Measurements from ENCODE around the gene EIF4G3.
"Not testable (repeated sequence)": the region's sequence is repeated elsewhere in the genome, so short reads cannot be mapped to it uniquely, and the experiment has no call there.

EIF4G3 gene

DNA sequence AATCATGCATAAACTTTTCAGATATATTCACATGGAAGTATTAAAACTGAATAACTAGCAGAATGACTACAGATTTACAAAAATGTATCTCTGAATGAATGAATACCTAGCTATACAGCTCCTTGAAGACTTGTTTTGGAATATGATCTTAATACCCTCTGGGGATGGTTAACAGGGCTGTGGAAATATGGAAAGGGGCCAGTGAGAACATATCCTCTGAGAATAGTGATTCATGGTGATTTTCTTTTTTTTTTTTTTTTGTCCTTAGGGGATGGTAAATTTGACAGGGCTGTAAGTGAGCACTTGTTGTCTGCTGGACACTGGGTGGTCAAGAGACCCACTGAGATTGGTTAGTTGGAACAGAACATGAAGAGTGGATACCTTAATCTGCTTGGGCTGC is 308.9 kb downstream of the EIF4G3 start:
- no peak for DNase-seq

DNA sequence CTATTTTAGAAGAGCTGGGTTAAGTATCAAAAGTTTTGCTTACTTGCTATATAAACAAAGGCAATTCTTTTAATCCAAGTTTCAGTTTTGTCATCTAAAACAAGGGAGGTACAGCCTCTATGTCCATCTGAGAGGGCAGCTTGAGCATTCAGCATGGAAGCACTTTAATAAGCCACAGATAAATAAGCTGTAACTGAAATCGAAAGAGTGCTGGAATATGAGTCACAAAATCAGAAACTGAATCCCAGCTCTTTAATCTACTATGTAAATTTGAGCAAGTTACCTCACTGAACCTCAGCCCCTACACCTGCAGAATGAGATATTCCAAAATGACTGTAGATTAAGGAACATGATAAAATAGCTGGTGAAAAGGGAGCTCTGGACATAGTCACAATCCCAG is 309.6 kb downstream of the EIF4G3 start:
- no peak for DNase-seq

DNA sequence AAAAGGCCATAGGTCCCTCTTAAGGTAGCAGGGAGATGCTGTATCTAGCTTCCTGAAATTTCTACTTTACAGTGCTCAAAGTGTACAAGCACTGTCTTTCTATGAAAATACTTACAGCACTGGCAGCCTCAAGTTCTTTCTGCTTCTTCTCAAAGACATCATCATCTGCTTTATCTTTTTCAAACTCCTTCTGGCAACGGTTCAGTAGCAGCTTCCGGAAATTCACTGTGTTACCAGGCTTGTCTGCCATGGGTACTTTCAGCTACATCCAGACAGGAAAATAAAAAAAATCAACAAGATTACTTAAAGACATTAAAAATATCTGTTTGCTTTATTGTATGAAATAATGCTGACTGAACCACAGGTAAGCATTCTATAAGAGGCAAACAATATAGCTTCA is 311.7 kb downstream of the EIF4G3 start:
- no peak for DNase-seq

DNA sequence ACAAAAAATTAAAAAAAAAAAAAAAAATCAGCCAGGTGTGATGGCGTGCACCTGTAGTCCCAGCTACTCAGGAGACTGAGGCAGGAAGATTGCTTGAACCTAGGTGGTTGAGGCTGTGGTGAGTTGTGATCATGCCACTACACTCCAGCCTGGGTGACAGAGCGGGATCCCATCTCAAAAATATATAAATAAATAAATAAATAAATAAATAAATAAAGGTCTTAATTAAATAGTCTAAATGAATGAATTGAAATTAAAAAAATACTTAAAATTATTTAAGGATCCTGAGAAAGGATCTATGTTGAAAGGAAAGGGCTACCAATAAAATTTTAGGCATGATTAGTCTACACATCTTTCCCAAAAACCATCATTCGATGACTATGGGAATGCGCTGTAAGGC is 322.2 kb downstream of the EIF4G3 start:
- no peak for DNase-seq

DNA sequence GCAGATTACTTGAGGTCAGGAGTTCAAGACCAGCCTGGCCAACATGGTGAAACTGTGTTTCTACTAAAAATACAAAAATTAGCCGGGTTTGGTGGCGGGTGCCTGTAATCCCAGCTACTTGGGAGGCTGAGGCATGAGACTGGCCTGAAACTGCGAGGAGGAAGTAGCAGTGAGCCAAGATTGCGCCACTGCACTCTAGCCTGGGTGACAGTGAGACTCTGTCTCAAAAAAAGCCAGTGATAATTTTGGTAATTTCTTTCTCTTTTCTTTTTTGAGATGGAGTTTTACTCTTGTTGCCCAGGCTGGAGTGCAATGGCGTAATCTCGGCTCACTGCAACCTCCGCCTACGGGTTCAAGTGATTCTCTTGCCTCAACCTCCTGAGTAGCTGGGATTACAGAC is 324.9 kb downstream of the EIF4G3 start:
- not testable (repeated sequence) for DNase-seq

DNA sequence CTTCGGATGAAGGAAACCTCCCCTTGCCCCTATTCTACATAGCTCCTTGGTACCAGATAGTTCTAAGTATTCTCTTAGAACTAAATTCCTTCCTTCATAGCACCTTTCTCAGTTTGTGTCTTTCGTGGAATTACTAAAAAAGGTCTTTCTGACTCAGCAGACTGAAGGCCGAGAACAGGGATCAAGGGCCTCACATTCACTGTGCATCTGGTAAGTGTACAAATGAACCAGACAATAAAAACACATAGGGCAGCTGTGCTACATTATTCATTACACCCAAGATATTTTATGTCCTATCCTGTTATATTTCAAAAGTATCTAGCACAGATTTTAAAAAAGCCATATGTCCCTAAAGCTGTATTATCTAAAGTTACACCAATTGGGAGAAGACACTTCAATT is 326.7 kb downstream of the EIF4G3 start:
- no peak for DNase-seq

DNA sequence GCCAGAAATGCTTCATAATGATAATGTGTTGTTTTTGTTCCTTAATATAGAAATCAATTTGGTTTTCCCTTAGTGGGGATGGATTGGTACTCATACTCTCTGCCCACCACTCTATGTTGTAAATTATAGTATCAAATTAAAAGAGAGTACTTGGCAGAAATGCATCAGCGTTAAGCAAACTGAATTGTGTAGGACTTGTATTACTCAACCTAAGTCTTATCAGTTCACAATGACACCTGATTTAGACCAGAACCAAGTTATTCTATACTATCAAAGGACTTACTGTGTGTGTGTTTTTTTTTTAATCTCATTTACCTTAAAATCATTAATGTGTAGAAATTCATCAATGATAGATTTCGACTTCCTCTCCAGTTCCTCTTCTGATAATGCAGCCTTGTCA is 327.6 kb downstream of the EIF4G3 start:
- no peak for DNase-seq

DNA sequence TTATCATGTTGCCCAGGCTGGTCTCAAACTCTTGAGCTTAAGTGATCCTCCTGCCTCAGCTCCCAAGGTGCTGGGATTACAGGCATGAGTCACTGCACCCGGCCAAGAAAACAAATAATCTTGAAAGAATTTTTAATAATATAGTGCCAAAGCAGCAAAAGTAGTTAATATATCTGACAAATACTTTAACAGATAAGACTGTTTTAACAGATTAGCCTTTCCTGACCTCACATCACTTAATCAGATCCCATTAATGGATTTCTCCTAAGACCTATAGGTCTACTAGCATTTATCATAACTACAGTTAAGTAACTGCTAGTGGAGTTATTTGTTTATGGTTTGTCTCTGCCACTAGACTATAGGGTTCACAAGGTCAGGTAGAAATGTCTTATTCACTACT is 328.5 kb downstream of the EIF4G3 start:
- no peak for DNase-seq

DNA sequence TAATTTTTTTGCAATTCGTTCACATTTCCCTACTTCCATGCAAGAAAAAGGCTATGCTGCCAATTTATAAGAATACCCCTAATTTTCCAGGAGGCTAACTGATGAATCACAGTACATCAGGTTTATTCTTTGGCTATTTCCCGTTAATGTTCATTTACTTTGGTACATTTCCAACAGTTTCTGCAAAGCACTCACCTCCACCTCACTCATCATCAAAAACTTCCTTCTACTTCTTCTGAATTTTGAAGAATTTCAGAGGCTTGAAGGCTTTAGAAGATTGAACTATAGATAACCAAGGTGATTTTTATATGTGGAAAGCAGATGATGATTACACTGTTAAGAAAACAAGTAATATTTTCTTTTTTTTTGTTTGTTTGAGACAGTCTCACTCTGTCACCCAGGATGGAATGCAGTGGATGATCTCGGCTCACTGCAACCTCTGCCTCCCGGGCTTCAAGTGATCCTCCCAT is 329.1 kb downstream of the EIF4G3 start:
- DNase-seq: no peak

DNA sequence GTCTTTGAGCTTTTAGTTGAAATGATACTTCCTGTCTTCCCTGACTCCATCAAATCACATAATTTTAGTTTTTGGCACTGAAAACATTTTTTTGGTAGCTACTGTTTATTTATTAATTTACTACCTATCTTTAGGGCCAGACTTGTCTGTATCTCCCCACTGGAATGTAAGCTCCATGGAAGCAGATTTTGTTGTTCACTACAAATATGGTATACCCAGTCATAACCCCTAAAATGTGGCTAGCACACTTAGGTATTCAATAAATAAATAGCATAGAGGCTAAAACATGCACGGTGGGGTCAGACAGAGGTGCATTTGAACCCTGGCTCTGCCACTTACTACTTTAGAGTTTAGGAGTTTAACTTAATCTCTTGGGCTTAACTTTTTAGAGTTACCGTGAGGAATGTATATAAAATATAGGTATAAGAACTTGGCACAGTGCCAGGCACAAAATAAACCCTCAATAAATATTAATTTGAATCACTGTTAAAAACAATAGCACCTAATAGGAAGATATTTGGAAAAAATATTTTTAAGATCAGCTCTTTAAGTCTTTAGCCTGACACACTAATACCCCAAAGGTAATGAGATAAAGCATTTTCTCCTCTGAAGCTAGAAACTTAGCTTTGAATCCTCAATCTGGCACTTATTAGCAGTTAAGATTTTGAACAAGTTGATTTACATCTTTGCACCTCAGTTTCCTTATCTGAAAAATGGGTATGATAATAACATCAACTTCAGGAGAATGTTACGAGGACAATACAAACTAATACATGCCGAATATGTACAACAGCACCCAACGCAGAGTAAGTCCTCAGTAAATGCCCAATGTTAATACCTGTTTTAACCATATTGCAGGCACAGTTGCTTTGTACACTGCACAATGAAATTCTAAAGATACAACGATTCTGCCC is 330.0 kb downstream of the EIF4G3 start:
- no peak for DNase-seq

DNA sequence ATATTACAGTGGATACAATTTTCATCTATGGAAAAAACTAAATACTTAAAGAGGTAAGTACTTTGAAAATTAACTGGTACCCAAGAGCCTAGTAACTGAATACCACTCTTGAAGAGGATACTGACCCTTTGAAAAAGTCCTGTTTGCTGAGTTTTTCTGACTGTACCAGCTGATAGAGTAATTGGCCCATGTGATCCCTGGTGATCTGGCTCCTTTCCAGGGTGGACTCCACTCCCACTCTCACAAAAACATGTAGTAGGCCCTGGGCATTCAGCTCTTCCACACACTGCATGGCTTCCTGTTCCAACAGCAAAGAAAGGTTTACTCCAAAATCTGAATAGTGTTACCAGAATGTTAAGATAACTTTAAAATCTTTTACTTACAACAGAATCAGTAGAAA is 336.0 kb downstream of the EIF4G3 start:
- DNase-seq: no peak

DNA sequence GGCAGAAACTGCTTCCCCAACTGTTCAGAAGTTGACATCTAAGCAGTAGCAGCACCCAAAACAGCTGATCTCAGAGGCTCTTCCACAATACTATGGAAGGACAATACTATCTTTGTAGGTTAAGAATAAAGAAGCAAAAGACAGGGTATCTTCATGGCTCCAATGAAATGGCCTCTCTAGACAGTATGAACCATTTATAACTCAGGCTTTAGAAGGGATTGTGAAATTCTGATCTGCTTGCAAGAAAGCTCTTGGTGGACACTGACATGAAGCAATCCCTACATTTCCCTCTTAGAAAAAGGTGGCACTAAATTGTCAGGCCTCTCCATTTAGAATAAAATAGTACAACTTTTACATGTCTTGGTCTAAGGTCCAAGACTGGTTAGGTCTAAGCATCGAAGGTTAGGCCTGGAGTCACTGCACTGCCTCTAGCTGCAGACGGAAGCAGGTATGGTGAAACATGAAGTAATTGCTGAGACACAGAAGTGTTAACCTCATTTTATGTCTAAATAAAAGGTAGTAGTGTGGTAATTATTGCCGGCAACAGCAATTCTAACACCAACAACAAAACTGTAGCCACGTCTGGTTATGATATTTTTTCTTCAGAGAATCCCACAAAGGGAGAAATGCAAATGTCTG is 339.0 kb downstream of the EIF4G3 start:
- no peak for DNase-seq

DNA sequence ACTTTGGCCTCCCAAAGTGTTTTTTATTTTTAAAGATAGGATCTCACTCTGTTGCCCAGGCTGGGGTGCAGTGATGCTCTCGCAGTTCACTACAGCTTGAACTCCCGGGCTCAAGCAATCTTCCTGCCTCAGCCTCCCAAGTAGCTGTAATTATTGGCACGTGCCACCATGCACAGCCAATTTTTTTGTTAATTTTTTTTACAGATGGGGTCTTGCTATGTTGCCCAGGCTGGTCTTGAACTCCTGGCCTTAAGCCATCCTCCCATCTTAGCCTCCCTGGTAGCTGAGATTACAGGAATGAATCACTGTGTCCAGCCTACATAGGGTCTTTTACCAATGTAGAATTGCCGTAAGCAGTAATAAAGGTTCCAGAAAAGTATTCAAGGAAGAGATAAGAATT is 340.5 kb downstream of the EIF4G3 start:
- DNase-seq: no peak

DNA sequence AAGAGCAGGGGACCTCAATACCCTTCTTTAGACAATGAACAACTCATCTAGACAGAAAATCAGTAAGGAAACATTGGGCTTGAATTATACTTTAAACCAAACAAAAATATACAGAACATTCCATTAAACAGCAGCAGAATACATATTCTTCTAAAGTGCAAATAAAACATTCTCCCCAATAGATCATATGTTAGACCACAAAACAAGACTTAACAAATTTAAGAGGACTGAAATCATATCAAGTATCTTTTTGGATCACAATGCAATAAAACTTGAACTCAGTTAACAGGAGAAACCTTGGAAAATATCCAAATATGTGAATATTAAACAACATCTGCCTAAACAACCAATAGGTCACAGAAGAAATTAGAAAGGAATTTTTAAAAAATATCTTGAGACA is 341.9 kb downstream of the EIF4G3 start:
- DNase-seq: no peak

DNA sequence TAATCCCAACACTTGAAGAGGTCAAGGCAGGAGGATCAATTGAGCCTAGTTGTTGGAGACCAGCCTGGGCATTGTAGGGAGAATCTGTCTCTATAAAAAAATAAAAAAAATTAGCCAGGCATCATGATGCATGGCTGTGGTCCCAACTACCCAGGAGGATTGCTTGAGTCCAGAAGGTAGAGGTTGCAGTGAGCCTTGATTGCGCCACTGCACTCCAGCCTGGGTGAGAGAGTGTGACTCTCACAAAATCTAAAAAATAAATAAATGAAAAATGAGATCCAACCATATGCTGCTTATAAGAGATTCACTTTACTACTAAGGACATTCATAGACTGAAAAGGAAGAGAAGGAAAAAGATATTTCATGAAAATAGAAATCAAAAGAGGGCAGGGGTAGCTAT is 342.5 kb downstream of the EIF4G3 start:
- DNase-seq: no peak

DNA sequence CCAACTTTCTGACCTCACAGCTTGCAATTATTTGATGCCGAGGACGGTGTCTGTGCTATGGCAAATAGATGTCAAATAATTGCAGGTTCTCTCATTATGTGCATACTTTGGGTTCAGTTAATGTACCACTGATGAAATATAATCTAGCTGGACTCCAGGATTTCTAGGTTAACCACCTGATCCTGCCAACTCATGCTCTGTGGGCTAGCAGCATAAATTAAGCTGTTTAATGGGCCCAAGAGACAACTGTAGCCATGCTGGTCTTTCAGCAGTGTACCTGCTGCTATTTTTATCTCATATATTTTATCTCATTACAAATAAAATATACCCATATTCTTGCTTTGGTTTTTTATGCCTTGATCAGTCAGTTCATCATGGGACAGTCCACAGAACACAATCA is 346.3 kb downstream of the EIF4G3 start:
- no peak for DNase-seq

DNA sequence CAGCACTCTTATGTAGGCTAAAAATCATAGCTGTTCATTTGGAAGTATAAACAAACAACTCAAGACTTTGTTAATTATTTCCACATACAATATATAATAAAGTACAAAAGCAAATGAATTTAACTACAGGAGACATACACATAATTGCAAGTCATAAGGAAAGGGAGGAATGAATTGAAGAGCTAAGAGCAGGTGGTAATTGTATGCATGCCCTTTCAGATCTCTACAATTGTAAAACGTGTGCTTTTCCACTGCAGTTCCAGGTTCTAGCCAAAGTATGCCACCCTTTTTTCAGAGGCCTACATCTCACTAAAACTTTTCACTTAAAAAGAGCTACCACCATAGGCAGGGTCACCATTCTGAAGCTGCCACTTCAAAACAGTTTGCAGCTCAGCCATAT is 346.8 kb downstream of the EIF4G3 start:
- DNase-seq: no peak

DNA sequence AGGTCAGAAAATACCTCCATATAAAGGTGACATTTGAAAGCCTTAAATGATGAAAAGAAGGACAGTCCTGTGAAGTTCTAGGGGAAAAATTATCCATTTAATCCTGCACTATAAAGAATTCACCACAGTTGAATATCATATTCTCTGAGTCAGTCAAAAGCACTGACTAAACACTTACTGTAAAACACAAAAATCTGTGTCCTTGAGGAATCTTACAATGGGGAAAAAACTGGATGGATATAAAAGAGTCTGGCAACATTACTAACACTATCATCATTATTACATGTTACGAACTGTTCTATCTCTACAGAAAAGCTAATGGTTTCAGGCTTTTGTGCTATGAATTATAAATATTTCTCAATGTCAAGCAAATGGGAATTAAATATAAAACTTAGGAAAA is 347.2 kb downstream of the EIF4G3 start:
- no peak for DNase-seq

DNA sequence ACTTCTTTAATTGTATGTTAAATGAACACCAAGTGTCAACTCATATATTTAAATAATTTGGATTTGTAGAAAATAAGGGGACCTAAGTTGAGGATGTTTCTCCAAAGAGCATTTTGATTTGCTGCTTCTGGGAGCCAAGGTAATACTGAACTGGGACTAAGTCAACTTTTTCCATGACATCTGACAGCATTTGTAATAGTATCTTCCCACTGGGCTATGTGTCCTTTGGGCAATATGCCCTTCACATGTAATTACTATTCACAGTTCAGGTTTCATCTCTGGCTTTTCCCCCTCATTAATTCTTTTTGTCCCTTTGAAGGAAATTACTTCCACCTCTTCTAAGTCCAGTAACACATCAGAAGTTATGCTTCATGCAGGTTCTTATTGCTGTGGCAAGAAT is 352.9 kb downstream of the EIF4G3 start:
- no peak for DNase-seq

DNA sequence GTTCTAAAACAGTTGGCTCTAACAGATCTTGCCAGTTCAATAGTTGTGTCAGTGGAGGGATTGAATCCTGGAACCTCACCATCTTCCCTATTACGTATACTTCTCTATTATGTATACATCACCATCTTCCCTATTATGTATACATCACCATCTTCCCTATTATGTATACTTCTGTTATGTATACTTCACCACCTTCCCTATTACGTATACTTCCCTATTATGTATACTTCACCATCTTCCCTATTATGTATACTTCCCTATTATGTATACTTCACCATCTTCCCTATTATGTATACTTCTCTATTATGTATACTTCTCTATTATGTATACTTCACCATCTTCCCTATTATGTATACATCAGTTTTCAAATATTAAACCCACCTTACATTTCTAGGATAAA is 355.2 kb downstream of the EIF4G3 start:
- no peak for DNase-seq

DNA sequence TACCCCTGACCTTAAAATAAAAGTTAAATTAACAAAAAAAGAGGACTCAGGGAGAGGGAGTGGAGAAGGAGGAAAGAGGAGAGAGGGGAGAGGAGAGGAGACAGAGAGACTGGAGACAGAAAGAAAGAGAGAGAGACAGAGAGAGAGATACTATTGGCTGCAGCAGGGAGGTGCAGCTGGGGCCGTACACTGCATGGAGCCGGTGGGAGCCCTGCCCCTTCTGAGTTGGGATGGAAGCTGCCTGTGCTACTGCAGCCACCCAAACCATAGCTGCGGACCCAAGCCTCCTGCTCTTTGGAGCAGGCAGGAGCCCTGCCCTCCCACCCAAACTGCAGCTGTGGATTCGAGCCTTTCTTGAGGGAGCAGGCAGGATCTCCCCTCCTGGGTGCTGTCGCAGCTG is 356.9 kb downstream of the EIF4G3 start:
- DNase-seq: no peak

DNA sequence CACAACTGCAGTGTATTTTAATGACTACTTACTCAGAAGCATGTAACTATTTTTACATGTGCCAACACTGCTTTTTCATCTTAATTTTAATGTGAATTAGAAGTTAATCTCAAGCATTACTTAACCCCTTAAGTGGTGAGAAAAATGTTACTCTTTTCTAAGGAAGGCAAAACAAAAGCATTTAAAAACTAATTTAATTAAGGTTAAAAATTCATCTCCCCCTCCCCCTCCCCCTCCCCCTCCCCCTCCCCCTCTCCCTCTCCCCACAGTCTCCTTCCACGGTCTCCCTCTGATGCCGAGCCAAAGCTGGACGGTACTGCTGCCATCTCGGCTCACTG is 362.2 kb downstream of the EIF4G3 start:
- DNase-seq: no peak

DNA sequence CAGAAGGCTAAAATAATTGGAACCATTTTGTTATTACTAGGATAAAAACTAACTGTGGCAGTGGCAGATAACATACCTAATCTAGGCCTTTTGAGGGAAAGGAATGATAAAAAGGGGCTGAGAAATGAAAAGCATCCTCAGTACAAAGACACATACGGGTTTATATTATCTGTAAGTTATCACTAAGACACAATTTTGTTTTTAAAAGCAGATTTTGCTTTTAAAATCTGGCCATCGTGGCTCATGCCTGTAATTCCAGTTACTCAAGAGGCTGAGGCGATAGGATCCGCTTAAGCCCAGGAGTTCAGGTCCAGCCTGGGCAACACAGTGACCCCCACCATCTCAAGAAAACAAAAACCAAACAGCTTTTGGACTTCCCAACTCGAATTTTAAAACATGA is 364.8 kb downstream of the EIF4G3 start:
- DNase-seq: no peak

DNA sequence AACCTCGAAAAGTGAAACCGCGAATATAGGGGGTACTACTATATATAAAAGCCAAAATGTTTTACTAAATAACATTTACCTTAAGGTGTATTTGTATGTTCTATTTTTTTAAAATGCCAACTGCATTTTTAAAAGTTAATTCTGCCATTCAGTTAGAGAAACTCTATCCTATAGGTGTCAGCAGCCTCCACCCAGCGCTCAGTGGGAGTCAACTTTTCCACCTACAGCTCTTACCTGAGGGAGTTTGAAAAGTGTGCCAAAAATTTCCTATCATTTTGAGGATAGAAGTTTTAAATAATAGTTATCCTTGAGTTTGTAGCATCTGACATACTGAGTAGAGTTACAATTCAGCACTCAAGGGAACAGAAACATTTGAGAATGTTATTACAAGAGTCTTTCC is 383.5 kb downstream of the EIF4G3 start:
- no peak for DNase-seq

DNA sequence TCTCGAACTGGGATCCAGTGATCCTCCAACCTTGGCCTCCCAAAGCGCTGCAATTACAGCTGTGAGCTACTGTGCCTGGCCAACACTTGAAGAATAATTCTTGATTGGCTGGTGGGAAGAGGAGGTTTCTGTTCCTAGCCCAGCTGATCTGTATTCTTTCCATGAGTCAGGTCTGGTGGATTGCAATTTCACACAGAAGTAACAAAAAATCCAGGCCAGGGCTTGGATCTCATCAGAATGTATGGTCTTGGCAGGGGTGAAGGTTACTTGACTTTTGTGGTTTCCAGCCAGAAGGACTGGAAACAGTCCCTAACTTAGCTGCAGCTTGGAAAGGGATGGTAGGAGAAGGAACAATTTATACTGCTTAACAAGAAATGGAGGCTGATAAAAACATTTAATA is 384.5 kb downstream of the EIF4G3 start:
- DNase-seq: no peak
